Muscle of leg (tissue), 16 donors: Measurements from ENCODE around the gene FKBP6. TPM values are rescaled to one million over a fixed set of nuclear protein-coding genes. Genes with fewer than 3 reads are reported as not detected.
"Not testable (repeated sequence)": the region's sequence is repeated elsewhere in the genome, so short reads cannot be mapped to it uniquely, and the experiment has no call there.

Source experiments
- DNase-seq: peaks from one replicate; pipeline ENCODE4 v3.0.0; 2013
- H3K27ac ChIP-seq: one replicate; pipeline ENCODE4 v1.5.1; 2013; ENCODE audit warnings: mild to moderate bottlenecking, low read length, control low read depth
- H3K27me3 ChIP-seq: one replicate; pipeline ENCODE4 v1.6.1; 2013; ENCODE audit warnings: low read length; ENCODE audit not compliant: control insufficient read depth, insufficient read depth
- H3K36me3 ChIP-seq: one replicate; pipeline ENCODE4 v1.6.1; 2013; ENCODE audit warnings: low read length; ENCODE audit not compliant: control insufficient read depth, insufficient read depth
- H3K4me1 ChIP-seq: one replicate; pipeline ENCODE4 v1.6.1; 2013; ENCODE audit warnings: low read length; ENCODE audit not compliant: control insufficient read depth, insufficient read depth
- H3K4me3 ChIP-seq: one replicate; pipeline ENCODE4 v1.5.1; 2013; ENCODE audit warnings: low read length, control low read depth
- H3K9me3 ChIP-seq: replicated peaks from 2 replicates; pipeline ENCODE4 v1.6.1; 2013; ENCODE audit warnings: low read depth, low read length; ENCODE audit not compliant: control insufficient read depth
- WGBS: methylation state at CpG from one replicate; pipeline ENCODE4 v1.1.5; 2013; ENCODE audit warnings: missing lambda C conversion rate; ENCODE audit not compliant: insufficient coverage; 5-methylcytosine and 5-hydroxymethylcytosine counted together
- long read RNA-seq, 11 donors: transcript quantifications; one replicate each; lab custom pipeline, GENCODE V29; 2026
- polyA plus RNA-seq, 8 donors: library from polyadenylated mRNA; unstranded; fragments of 120-200 nt; gene quantifications; one replicate each; pipeline versions ENCODE4 v1.2.1 to v1.2.3, GENCODE V29; 2013; ENCODE audit warnings: inconsistent platforms in 1 of 8, low replicate concordance in 1 of 8; ENCODE audit not compliant: insufficient read length in 8 of 8, insufficient read depth in 1 of 8
- total RNA-seq: library from RNA; stranded (reverse); fragments of 120-200 nt; gene quantifications from one replicate; pipeline ENCODE4 v1.2.4, GENCODE V29; 2013

The FKBP6 gene, protein sequence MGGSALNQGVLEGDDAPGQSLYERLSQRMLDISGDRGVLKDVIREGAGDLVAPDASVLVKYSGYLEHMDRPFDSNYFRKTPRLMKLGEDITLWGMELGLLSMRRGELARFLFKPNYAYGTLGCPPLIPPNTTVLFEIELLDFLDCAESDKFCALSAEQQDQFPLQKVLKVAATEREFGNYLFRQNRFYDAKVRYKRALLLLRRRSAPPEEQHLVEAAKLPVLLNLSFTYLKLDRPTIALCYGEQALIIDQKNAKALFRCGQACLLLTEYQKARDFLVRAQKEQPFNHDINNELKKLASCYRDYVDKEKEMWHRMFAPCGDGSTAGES
- total RNA-seq (not detected), polyA plus RNA-seq (under 1 TPM in 6 of 8 donors, not detected in 2; 0.20 to 0.57 (median 0.28) TPM)
- long read RNA-seq, donor 1, result 0 reads
- long read RNA-seq, donor 2, result 0 reads
- long read RNA-seq, donor 3, result 0 reads
- long read RNA-seq, donor 4, result 0 reads
- long read RNA-seq, donor 5, result 0 reads
- long read RNA-seq, donor 6, result 0 reads
- long read RNA-seq, donor 7, result 0 reads
- long read RNA-seq, donor 8, result 0 reads
- long read RNA-seq, donor 9, result 0 reads
- long read RNA-seq, donor 10, partial matches to known transcripts, result 10 of 10 reads
- long read RNA-seq, donor 10, other reads (novel, unspliced or antisense), result 0 of 10 reads
- long read RNA-seq, donor 11, result 0 reads

DNA sequence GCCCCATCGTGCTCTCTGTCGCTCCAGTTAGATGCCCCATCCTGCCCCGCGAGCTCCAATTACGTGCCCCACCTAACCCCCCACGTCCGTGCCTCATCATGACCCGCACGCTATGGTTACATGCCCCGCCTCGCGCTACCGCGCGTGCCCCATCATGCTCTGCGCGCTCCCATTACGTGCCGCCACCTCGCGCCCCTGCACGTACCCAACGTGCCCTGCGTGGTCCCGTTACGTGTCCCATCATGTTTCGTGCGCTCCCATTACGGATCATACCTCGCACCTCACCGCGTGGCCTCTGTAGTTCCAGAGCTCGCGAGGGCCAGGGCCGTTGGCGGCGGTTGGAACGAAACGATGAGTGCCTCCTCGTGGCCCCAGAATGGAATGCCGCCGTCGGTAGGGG lies at the start of gene FKBP6, which contains the start of gene TRIM50:
Gene FKBP6 (plus strand): TSS at position 240 of the 400 bp plus-strand sequence. CDS start 268 bp downstream, outside the sequence.
Gene TRIM50 (minus strand): TSS at position 161 of the 400 bp plus-strand sequence. CDS start 3,295 bp downstream, outside the sequence.
- not testable (repeated sequence) for H3K4me3 ChIP-seq, H3K4me1 ChIP-seq, H3K9me3 ChIP-seq, DNase-seq, H3K27ac ChIP-seq, H3K36me3 ChIP-seq, H3K27me3 ChIP-seq
- 90% methylated on average over 34 of the region's 43 CpGs for WGBS

DNA sequence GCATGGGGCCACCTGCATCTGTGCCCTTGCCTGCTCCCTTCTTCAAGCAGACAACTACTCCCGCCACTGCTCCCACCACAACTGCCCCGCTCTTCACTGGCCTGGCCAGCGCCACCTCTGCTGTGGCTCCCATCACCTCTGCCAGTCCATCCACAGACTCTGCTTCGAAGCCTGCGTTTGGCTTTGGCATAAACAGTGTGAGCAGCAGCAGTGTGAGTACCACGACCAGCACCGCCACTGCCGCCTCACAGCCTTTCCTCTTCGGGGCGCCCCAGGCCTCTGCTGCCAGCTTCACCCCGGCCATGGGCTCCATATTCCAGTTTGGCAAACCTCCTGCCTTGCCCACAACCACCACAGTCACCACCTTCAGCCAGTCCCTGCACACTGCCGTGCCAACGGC lies 30.7 kb upstream of the FKBP6 start:
- WGBS, result no CpG with 5 or more reads among the region's 13 CpGs

DNA sequence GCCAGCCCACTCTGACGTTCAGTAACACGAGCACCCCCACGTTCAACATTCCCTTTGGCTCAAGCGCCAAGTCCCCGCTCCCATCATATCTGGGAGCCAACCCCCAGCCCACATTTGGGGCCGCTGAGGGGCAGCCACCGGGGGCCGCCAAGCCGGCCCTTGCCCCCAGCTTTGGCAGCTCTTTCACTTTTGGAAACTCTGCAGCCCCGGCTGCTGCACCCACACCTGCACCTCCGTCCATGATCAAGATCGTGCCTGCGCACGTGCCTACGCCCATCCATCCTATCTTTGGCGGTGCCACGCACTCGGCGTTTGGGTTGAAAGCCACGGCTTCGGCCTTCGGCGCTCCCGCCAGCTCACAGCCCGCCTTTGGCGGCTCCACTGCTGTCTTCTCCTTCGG lies 30.3 kb upstream of the FKBP6 start:
- WGBS, result no CpG with 5 or more reads among the region's 27 CpGs

More for the DNA sequence above, 30.7 kb upstream of the FKBP6 start:
- not testable (repeated sequence) for H3K9me3 ChIP-seq, H3K4me1 ChIP-seq, DNase-seq, H3K27me3 ChIP-seq, H3K4me3 ChIP-seq, H3K27ac ChIP-seq, H3K36me3 ChIP-seq

DNA sequence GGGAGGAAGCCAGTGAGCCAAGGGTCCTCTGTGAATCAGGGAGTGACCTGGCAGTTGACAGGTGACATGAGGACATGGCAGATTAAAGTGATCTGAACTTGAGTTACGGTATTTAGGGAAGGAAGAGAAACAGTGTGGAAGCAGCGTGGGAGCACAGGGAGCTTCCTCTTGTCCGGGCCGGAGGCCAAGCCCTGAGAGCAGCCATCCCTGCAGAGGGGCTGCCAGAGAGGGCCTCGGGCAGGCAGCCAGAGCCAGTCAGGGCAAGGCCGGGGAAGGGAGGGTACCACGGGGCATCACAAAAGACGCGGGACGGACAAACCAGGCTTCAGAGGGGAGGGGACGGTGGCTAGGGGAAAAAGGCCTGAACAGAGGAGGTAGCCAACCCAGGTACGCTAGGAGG lies 28.1 kb upstream of the FKBP6 start:
- not testable (repeated sequence) for DNase-seq, H3K27me3 ChIP-seq, H3K4me1 ChIP-seq, H3K4me3 ChIP-seq, H3K27ac ChIP-seq, H3K9me3 ChIP-seq
- 40% methylated on average over 2 of the region's 12 CpGs for WGBS
- peaks cover 20% of the 10 kb centered on the region for H3K36me3 ChIP-seq

More for the DNA sequence above, 30.3 kb upstream of the FKBP6 start:
- H3K9me3 ChIP-seq, H3K36me3 ChIP-seq, DNase-seq, H3K4me1 ChIP-seq, H3K27ac ChIP-seq, H3K4me3 ChIP-seq, H3K27me3 ChIP-seq: not testable (repeated sequence)

DNA sequence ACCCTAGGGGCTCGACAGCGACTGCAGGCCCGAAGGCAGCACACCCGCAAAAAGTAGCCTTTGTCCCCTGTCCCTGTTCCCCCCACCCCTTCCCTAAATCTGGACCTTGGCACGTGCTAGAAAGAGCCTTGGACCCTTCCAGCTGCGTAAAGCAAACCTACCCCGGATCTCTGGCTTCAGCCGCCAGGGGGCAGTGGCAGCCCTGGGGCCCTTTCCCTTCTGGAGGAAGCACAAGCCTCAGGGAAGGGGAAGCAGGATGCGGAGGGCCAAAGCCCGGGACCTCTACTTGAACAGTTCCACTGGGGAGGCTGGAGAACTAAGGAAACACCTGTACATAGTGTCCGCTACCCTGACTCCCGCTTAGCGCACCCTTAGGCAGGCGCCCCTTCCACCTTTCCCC lies 26.9 kb upstream of the FKBP6 start:
- H3K9me3 ChIP-seq, DNase-seq, H3K4me1 ChIP-seq, H3K4me3 ChIP-seq, H3K27me3 ChIP-seq, H3K27ac ChIP-seq: not testable (repeated sequence)
- H3K36me3 ChIP-seq, result peaks cover 27% of the 10 kb centered on the region
- WGBS, result no CpG with 5 or more reads among the region's 14 CpGs

DNA sequence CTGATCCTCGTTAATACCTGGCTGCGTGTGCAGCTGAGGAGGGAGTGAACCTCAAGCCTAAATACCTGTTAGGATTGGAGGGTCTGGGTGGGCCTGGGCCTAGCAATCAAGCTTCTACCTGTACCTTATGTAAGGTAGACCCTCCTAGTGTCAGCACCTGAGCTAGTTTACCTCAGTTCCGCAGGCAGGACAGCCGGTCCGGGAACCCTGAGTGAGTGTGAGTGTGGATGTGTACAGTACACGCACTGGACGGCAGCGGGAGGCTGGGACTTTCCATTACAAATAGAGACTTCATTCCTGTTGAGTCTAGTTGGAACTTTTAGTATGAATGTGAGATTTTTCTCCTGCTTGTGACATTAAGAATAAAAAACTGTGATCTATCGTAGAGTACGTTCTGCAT lies 25.1 kb upstream of the FKBP6 start:
- no CpG with 5 or more reads among the region's 10 CpGs for WGBS
- H3K9me3 ChIP-seq, H3K27me3 ChIP-seq, H3K27ac ChIP-seq, H3K4me3 ChIP-seq, DNase-seq, H3K4me1 ChIP-seq: not testable (repeated sequence)
- H3K36me3 ChIP-seq, result peaks cover 36% of the 10 kb centered on the region

DNA sequence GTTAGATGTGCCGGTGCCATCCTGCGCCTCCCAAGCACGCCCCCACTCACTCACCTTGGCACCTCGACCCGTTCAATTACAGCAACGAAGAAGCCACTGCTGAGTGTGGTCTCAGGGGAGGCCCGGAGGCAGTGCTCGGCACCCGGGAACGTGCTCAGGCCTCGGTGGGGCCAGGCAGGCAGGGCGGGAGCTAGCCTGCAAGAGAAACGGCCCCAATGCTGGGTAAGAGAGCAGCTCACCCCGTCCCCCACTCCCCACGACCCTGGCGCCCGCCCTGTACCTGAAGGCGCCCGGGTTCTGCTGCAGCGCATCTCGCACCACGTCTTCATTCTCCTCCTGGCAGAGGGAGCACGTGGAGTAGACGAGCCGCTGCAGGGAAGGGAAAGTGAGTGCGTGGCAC lies 24.4 kb upstream of the FKBP6 start:
- no peaks in the 10 kb centered on the region for H3K27me3 ChIP-seq
- H3K4me3 ChIP-seq, result no peak overlapping the region
- no peak for DNase-seq
- no peaks in the 10 kb centered on the region for H3K4me1 ChIP-seq
- 91% methylated on average over 22 of the region's 26 CpGs for WGBS
- peaks cover 36% of the 10 kb centered on the region for H3K36me3 ChIP-seq
- no peaks in the 10 kb centered on the region for H3K9me3 ChIP-seq
- no peak overlapping the region for H3K27ac ChIP-seq

DNA sequence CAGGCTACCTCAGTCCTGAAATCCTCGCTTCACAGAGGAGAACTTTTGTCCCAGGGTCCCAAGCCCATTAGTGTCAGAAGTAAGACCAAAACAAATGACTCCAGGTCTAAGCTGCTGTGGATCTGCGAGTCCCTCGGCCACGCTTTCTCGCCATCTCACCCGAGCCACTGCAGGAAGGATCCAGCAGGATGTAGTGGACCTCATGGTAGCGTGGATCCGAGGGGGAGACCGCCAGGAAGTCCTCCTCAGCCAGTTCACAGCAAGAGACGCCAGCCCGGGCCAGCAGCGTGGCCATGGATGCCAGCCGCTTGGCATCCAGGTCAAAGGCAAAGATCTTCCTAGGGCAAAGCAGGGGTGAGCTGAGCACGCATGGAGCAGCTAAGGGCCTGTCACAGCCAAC lies 23.9 kb upstream of the FKBP6 start:
- Histone ChIP-seq H3K4me3 (no peak overlapping the region), H3K27me3 (no peaks in the 10 kb centered on the region), H3K9me3 (no peaks in the 10 kb centered on the region), H3K4me1 (peaks cover 4% of the 10 kb centered on the region), H3K36me3 (peaks cover 36% of the 10 kb centered on the region), H3K27ac (no peak overlapping the region)
- 93% methylated on average over 14 of the region's 14 CpGs for WGBS
- DNase-seq, result no peak

DNA sequence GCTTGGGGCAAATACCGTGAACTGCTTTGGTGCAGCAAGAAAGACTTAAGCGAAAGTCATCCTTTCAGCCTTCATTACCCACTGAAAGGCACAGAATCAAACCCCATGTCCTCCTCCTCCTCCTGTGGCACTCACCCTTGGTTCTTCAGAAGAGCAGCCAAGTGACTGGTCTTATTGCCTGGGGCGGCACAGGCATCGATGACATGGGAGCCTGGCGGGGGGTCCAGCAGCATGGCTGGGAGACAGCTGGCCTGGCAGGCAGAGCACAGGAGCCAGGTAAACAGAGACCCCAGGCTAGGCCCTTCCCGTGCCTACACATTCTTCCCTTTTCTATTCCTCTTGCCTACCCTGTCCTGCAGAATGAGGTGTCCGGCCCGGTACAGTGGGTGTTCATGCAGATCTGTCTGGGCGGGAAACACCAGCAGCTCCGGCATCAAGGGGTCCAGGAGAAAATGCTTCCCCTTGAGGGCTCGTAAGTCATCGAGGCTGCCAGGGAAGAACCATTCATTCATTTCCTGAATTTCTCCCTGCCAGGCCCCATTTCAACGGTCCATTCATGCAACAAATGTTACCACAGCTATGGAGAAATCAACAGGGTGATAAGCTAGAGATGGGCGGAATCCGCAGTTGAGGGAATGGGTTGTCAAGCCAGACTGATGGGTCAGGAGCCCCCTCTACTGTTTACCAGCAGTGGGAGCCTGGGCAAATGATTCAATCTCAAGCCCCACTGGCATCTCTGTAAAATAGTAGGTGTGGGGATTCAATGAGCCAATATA lies 23.2 kb upstream of the FKBP6 start:
- peaks cover 36% of the 10 kb centered on the region for H3K36me3 ChIP-seq
- H3K27me3 ChIP-seq, H3K4me3 ChIP-seq, DNase-seq, H3K27ac ChIP-seq, H3K4me1 ChIP-seq, H3K9me3 ChIP-seq: not testable (repeated sequence)
- WGBS, result no CpG with 5 or more reads among the region's 15 CpGs

DNA sequence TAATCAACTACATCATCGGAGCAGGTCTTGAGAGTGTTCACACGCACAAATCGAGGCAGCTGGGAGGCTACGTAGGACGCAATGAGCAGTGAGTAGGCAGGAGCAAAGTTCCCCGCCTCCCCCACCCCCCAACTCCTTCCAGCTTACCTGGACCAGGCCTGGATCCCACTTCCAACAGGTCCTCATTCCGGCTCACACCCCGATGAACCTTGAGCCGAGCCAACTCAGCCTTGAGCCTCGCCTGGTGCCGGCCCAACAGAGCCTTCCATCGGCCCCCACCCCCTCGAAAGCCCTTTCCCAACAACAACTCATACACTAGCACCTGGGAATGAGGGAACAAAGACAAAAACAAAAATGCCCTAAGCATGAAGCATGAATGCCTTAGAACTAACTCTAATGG lies 20.5 kb upstream of the FKBP6 start:
- Histone ChIP-seq H3K4me3 (no peak overlapping the region), H3K36me3 (peaks cover 36% of the 10 kb centered on the region), H3K4me1 (peaks cover 6% of the 10 kb centered on the region), H3K27me3 (no peaks in the 10 kb centered on the region), H3K9me3 (no peaks in the 10 kb centered on the region), H3K27ac (no peak overlapping the region)
- DNase-seq, result no peak
- WGBS, result 100% methylated on average over 2 of the region's 13 CpGs
